Stomach smooth muscle (tissue), 2 donors: ENCODE measurements around the gene HPS1.
A peak's percentile ranks its signal among the peaks of the same experiment; 100 is the strongest.

Source experiments
- H3K27ac ChIP-seq: one replicate; pipeline ENCODE4 v1.7.0; 2013; ENCODE audit warnings: mild to moderate bottlenecking, low read length, inconsistent platforms
- H3K27me3 ChIP-seq, 2 donors: one replicate each; pipeline ENCODE4 v1.7.0; 2013; ENCODE audit warnings: low read length in 2 of 2; ENCODE audit not compliant: insufficient read depth in 2 of 2, control insufficient read depth in 1 of 2
- H3K36me3 ChIP-seq, 2 donors: one replicate each; pipeline ENCODE4 v1.7.0; 2013; ENCODE audit warnings: low read length in 2 of 2; ENCODE audit not compliant: control insufficient read depth in 2 of 2, insufficient read depth in 2 of 2
- H3K4me1 ChIP-seq: one replicate; pipeline ENCODE4 v1.7.0; 2013; ENCODE audit warnings: low read length; ENCODE audit not compliant: control insufficient read depth, insufficient read depth
- H3K4me3 ChIP-seq, 2 donors: one replicate each; pipeline ENCODE4 v1.7.0; 2013; ENCODE audit warnings: low read length in 2 of 2
- H3K9ac ChIP-seq, 2 donors: one replicate each; pipeline ENCODE4 v1.7.0; 2013; ENCODE audit warnings: low read length in 2 of 2, mild to moderate bottlenecking in 1 of 2
- H3K9me3 ChIP-seq, 2 donors: one replicate each; pipeline ENCODE4 v1.7.0; 2013; ENCODE audit warnings: low read length in 2 of 2; ENCODE audit not compliant: control insufficient read depth in 2 of 2
- donor health status: healthy.
- donor health status: Pancreatic carcinoma.

Gene HPS1

GRCh38 chr10:98446661-98447221, at the start of gene HPS1:
Gene HPS1 (minus strand): TSS chr10:98446935. CDS start chr10:98443240, 3,695 bp downstream.
- peaks cover 8 to 19% of the 10 kb centered on the region in 2 donors for H3K36me3 ChIP-seq
- H3K27ac ChIP-seq = peak within 1 kb of the TSS; percentile 85
- H3K27me3 ChIP-seq = no peaks in the 10 kb centered on the region
- peak within 1 kb of the TSS; percentile 89 to 96 for H3K4me3 ChIP-seq
- no peaks in the 10 kb centered on the region for H3K9me3 ChIP-seq
- peak within 1 kb of the TSS; percentile 93 to 97 for H3K9ac ChIP-seq
- peaks cover 10% of the 10 kb centered on the region for H3K4me1 ChIP-seq

GRCh38 chr10:98492763-98493162, 46.0 kb upstream of the HPS1 start:
- no peak overlapping the region for H3K27ac ChIP-seq
- H3K36me3 ChIP-seq = no peaks in the 10 kb centered on the region
- no peak overlapping the region for H3K9ac ChIP-seq
- H3K4me1 ChIP-seq = no peaks in the 10 kb centered on the region
- no peak overlapping the region for H3K4me3 ChIP-seq
- peaks cover 0 to 7% of the 10 kb centered on the region in 2 donors for H3K9me3 ChIP-seq
- peaks cover 0 to under 1% of the 10 kb centered on the region in 2 donors for H3K27me3 ChIP-seq

- no peak overlapping the region for H3K9ac ChIP-seq
- no peaks in the 10 kb centered on the region for H3K9me3 ChIP-seq
- no peaks in the 10 kb centered on the region for H3K27me3 ChIP-seq
- no peak overlapping the region for H3K4me3 ChIP-seq
- H3K36me3 ChIP-seq = no peaks in the 10 kb centered on the region
- no peak overlapping the region for H3K27ac ChIP-seq
- no peaks in the 10 kb centered on the region for H3K4me1 ChIP-seq
Observed at GRCh38 chr10:98489561-98490481, 43.1 kb upstream of the HPS1 start.

- H3K4me1 ChIP-seq = no peaks in the 10 kb centered on the region
- no peak overlapping the region for H3K4me3 ChIP-seq
- no peaks in the 10 kb centered on the region for H3K27me3 ChIP-seq
- no peak overlapping the region for H3K9ac ChIP-seq
- no peaks in the 10 kb centered on the region for H3K36me3 ChIP-seq
- no peak overlapping the region for H3K27ac ChIP-seq
- H3K9me3 ChIP-seq = no peaks in the 10 kb centered on the region
Observed at GRCh38 chr10:98488669-98489430, 42.1 kb upstream of the HPS1 start.

GRCh38 chr10:98487649-98488048, 40.9 kb upstream of the HPS1 start:
- Histone ChIP-seq H3K9ac (no peak overlapping the region), H3K27ac (no peak overlapping the region), H3K36me3 (no peaks in the 10 kb centered on the region), H3K4me3 (no peak overlapping the region), H3K9me3 (no peaks in the 10 kb centered on the region), H3K4me1 (no peaks in the 10 kb centered on the region), H3K27me3 (no peaks in the 10 kb centered on the region)

- Histone ChIP-seq H3K27ac (no peak overlapping the region), H3K36me3 (no peaks in the 10 kb centered on the region), H3K9ac (no peak overlapping the region), H3K4me1 (no peaks in the 10 kb centered on the region), H3K9me3 (no peaks in the 10 kb centered on the region), H3K27me3 (no peaks in the 10 kb centered on the region), H3K4me3 (no peak overlapping the region)
Observed at GRCh38 chr10:98486421-98486820, 39.7 kb upstream of the HPS1 start.

- Histone ChIP-seq H3K27ac (no peak overlapping the region), H3K4me1 (no peaks in the 10 kb centered on the region), H3K36me3 (no peaks in the 10 kb centered on the region), H3K27me3 (no peaks in the 10 kb centered on the region), H3K9ac (no peak overlapping the region), H3K9me3 (no peaks in the 10 kb centered on the region), H3K4me3 (no peak overlapping the region)
Observed at GRCh38 chr10:98485959-98486358, 39.2 kb upstream of the HPS1 start.

- Histone ChIP-seq H3K36me3 (no peaks in the 10 kb centered on the region), H3K27ac (no peak overlapping the region), H3K9ac (no peak overlapping the region), H3K4me1 (no peaks in the 10 kb centered on the region), H3K27me3 (no peaks in the 10 kb centered on the region), H3K4me3 (no peak overlapping the region), H3K9me3 (no peaks in the 10 kb centered on the region)
Observed at GRCh38 chr10:98483658-98484057, 36.9 kb upstream of the HPS1 start.

- H3K9ac ChIP-seq = no peak overlapping the region
- no peaks in the 10 kb centered on the region for H3K27me3 ChIP-seq
- no peak overlapping the region for H3K4me3 ChIP-seq
- H3K27ac ChIP-seq = no peak overlapping the region
- no peaks in the 10 kb centered on the region for H3K9me3 ChIP-seq
- H3K36me3 ChIP-seq = no peaks in the 10 kb centered on the region
- H3K4me1 ChIP-seq = no peaks in the 10 kb centered on the region
Observed at GRCh38 chr10:98482096-98482495, 35.4 kb upstream of the HPS1 start.

- H3K36me3 ChIP-seq = no peaks in the 10 kb centered on the region
- no peaks in the 10 kb centered on the region for H3K9me3 ChIP-seq
- no peak overlapping the region for H3K27ac ChIP-seq
- no peaks in the 10 kb centered on the region for H3K4me1 ChIP-seq
- H3K27me3 ChIP-seq = no peaks in the 10 kb centered on the region
- no peak overlapping the region for H3K9ac ChIP-seq
- H3K4me3 ChIP-seq = no peak overlapping the region
Observed at GRCh38 chr10:98481404-98481945, 34.7 kb upstream of the HPS1 start.
